GM19238 (cell line): ENCODE measurements around the gene FOXN4.

Experiments
- DNase-seq: peaks from one replicate; pipeline ENCODE4 v3.0.0; 2011; ENCODE audit warnings: low spot score; ENCODE audit not compliant: insufficient read length

FOXN4 gene

GRCh38 chr12:109258607-109259544 lies 50.2 kb downstream of the FOXN4 start:
- DNase-seq, result no peak

- no peak for DNase-seq
Observed at GRCh38 chr12:109258201-109258600, 50.9 kb downstream of the FOXN4 start.

- DNase-seq, result no peak
Observed at GRCh38 chr12:109256011-109256410, 53.1 kb downstream of the FOXN4 start.

- DNase-seq, result no peak
Observed at GRCh38 chr12:109255377-109255776, 53.7 kb downstream of the FOXN4 start.

- no peak for DNase-seq
Observed at GRCh38 chr12:109253913-109254544, 55.1 kb downstream of the FOXN4 start.

GRCh38 chr12:109252799-109253198 lies 56.3 kb downstream of the FOXN4 start:
- DNase-seq, result no peak

- DNase-seq, result no peak
Observed at GRCh38 chr12:109250523-109250922, 58.6 kb downstream of the FOXN4 start.

- no peak for DNase-seq
Observed at GRCh38 chr12:109247831-109248654, 61.0 kb downstream of the FOXN4 start.

- DNase-seq, result no peak
Observed at GRCh38 chr12:109246221-109246620, 62.9 kb downstream of the FOXN4 start.

- DNase-seq, result no peak
Observed at GRCh38 chr12:109244073-109244472, 65.0 kb downstream of the FOXN4 start.

- no peak for DNase-seq
Observed at GRCh38 chr12:109241936-109242335, 67.1 kb downstream of the FOXN4 start.

GRCh38 chr12:109240365-109240764 lies 68.7 kb downstream of the FOXN4 start:
- DNase-seq, result no peak

GRCh38 chr12:109239691-109240090 lies 69.4 kb downstream of the FOXN4 start:
- no peak for DNase-seq

GRCh38 chr12:109239179-109239578 lies 69.9 kb downstream of the FOXN4 start:
- DNase-seq, result no peak

- no peak for DNase-seq
Observed at GRCh38 chr12:109236257-109236656, 72.8 kb downstream of the FOXN4 start.

- DNase-seq, result no peak
Observed at GRCh38 chr12:109234012-109234411, 75.1 kb downstream of the FOXN4 start.

- no peak for DNase-seq
Observed at GRCh38 chr12:109232731-109233130, 76.4 kb downstream of the FOXN4 start.

- DNase-seq, result no peak
Observed at GRCh38 chr12:109230193-109230592, 78.9 kb downstream of the FOXN4 start.

GRCh38 chr12:109228664-109229063 lies 80.4 kb downstream of the FOXN4 start:
- DNase-seq, result no peak
